SU-DHL-6 (cell line): ENCODE data around the gene CACNA2D1.

Experiments used
- H2AFZ ChIP-seq: fragments of 200-600 bp; sonication (generic); 2 replicates; pipeline ENCODE4 v1.6.1; 2014; ENCODE audit warnings: low read depth, mild to moderate bottlenecking, moderate library complexity, mixed read lengths, antibody characterized with exemption, low read length; ENCODE audit not compliant: severe bottlenecking
- H3F3A ChIP-seq: fragments of 200-600 bp; shearing (Covaris generic); 2 replicates; pipeline ENCODE4 v1.6.0; 2016; ENCODE audit warnings: antibody characterized with exemption, mild to moderate bottlenecking; ENCODE audit not compliant: insufficient read depth
- H3K27ac ChIP-seq: fragments of 200-600 bp; sonication (generic); 2 replicates; pipeline ENCODE4 v1.5.1; 2016; ENCODE audit warnings: low read depth, mild to moderate bottlenecking, low read length, moderate library complexity, mixed read lengths
- H3K27me3 ChIP-seq: fragments of 200-600 bp; sonication (generic), shearing (Covaris generic); 2 replicates; pipeline ENCODE4 v1.6.0; 2014; ENCODE audit warnings: mild to moderate bottlenecking, low read length
- H3K36me3 ChIP-seq: fragments of 200-600 bp; sonication (generic); 2 replicates; pipeline ENCODE4 v1.6.1; 2014; ENCODE audit warnings: mild to moderate bottlenecking, low read length, mixed read lengths
- H3K4me2 ChIP-seq: fragments of 300-600, 200-600 bp; shearing (Covaris generic), sonication (generic); 2 replicates; pipeline ENCODE4 v1.6.0; 2014; ENCODE audit warnings: low read length, low read depth, mild to moderate bottlenecking; ENCODE audit not compliant: poor library complexity, severe bottlenecking
- H3K4me3 ChIP-seq: fragments of 200-600 bp; sonication (generic); 2 replicates; pipeline ENCODE4 v1.5.1; 2014; ENCODE audit warnings: antibody characterized with exemption, low read length, mild to moderate bottlenecking, mixed read lengths; ENCODE audit not compliant: insufficient read depth, poor library complexity, severe bottlenecking
- H3K79me2 ChIP-seq: fragments of 200-600 bp; sonication (generic); 2 replicates; pipeline ENCODE4 v1.6.1; 2014; ENCODE audit warnings: mild to moderate bottlenecking, low read length, moderate library complexity; ENCODE audit not compliant: insufficient read depth
- H3K9ac ChIP-seq: fragments of 200-600 bp; sonication (generic); 2 replicates; pipeline ENCODE4 v1.7.0; 2014; ENCODE audit warnings: mild to moderate bottlenecking, low read length
- H3K9me2 ChIP-seq: fragments of 200-600 bp; sonication (generic); replicated peaks from 2 replicates; pipeline ENCODE4 v1.6.1; 2014; ENCODE audit warnings: low read length; ENCODE audit not compliant: insufficient read depth
- H3K9me3 ChIP-seq: fragments of 200-600 bp; sonication (generic); 2 replicates; pipeline ENCODE4 v1.6.1; 2014; ENCODE audit warnings: low read length, mixed read lengths; ENCODE audit not compliant: insufficient read depth
- H4K20me1 ChIP-seq: fragments of 200-600 bp; sonication (generic); 2 replicates; pipeline ENCODE4 v1.6.1; 2014; ENCODE audit warnings: low read depth, mild to moderate bottlenecking, antibody characterized with exemption, low read length, moderate library complexity, mixed read lengths
- EZH2phosphoT487 ChIP-seq: fragments of 200-600 bp; sonication (generic), shearing (Covaris generic); conservative IDR thresholded peaks from 2 replicates; pipeline ENCODE4 v1.6.1; 2018; ENCODE audit warnings: mild to moderate bottlenecking, antibody characterized with exemption, low read length, moderate library complexity, mixed read lengths
- TF ChIP-seq, protein P1 (sequence below): fragments of 200-600 bp; sonication (generic); IDR thresholded peaks from one replicate; pipeline ENCODE4 v1.5.1; 2017; ENCODE audit warnings: antibody characterized with exemption, mild to moderate bottlenecking, low read length, moderate library complexity; ENCODE audit not compliant: insufficient read depth, poor library complexity, severe bottlenecking

CACNA2D1 gene

GRCh38 chr7:82345886-82346285 is 97.7 kb downstream of the CACNA2D1 start:
- no peak overlapping the region for H3K4me3 ChIP-seq
- TF ChIP-seq, protein P1, sequence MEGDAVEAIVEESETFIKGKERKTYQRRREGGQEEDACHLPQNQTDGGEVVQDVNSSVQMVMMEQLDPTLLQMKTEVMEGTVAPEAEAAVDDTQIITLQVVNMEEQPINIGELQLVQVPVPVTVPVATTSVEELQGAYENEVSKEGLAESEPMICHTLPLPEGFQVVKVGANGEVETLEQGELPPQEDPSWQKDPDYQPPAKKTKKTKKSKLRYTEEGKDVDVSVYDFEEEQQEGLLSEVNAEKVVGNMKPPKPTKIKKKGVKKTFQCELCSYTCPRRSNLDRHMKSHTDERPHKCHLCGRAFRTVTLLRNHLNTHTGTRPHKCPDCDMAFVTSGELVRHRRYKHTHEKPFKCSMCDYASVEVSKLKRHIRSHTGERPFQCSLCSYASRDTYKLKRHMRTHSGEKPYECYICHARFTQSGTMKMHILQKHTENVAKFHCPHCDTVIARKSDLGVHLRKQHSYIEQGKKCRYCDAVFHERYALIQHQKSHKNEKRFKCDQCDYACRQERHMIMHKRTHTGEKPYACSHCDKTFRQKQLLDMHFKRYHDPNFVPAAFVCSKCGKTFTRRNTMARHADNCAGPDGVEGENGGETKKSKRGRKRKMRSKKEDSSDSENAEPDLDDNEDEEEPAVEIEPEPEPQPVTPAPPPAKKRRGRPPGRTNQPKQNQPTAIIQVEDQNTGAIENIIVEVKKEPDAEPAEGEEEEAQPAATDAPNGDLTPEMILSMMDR = no peak
- no peak for TF ChIP-seq EZH2phosphoT487
- no peaks in the 10 kb centered on the region for H3K36me3 ChIP-seq
- no peaks in the 10 kb centered on the region for H4K20me1 ChIP-seq
- H2AFZ ChIP-seq = no peak overlapping the region
- H3K79me2 ChIP-seq = no peaks in the 10 kb centered on the region
- no peak overlapping the region for H3K4me2 ChIP-seq
- no peaks in the 10 kb centered on the region for H3K9me2 ChIP-seq
- H3K27ac ChIP-seq = no peak overlapping the region
- no peak overlapping the region for H3K9ac ChIP-seq
- H3K9me3 ChIP-seq = no peaks in the 10 kb centered on the region
- no peaks in the 10 kb centered on the region; the same call in 1 of the 2 replicates for H3K27me3 ChIP-seq
- H3F3A ChIP-seq = no peaks in the 10 kb centered on the region

DNA sequence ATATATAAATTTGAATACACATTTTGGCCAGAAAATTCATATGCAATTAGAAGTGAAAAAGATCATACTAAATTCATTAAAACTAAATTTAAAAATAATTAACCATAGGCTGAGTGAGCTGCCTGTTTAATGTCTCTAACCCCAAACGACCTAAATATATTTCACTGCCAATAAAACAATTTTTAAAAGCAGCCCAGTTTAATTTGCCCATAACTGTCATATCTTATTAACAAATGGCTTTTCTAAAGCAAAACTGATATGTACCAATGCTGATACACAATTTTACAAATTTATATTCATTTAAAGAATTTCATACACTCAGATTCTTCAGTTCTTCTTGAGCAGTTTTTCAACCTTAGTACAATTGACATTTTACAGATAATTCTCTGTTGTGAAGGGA is 99.9 kb downstream of the CACNA2D1 start:
- no peaks in the 10 kb centered on the region for H3K9me2 ChIP-seq
- no peaks in the 10 kb centered on the region for H4K20me1 ChIP-seq
- no peaks in the 10 kb centered on the region for H3K36me3 ChIP-seq
- H3K27me3 ChIP-seq = no peaks in the 10 kb centered on the region; the same call in 1 of the 2 replicates
- H3K27ac ChIP-seq = no peak overlapping the region
- TF ChIP-seq EZH2phosphoT487 = no peak
- TF ChIP-seq, protein P1 = no peak
- no peak overlapping the region for H3K4me2 ChIP-seq
- H2AFZ ChIP-seq = no peak overlapping the region
- no peak overlapping the region for H3K4me3 ChIP-seq
- no peaks in the 10 kb centered on the region for H3K9me3 ChIP-seq
- no peak overlapping the region for H3K9ac ChIP-seq
- H3K79me2 ChIP-seq = no peaks in the 10 kb centered on the region
- H3F3A ChIP-seq = no peaks in the 10 kb centered on the region

DNA sequence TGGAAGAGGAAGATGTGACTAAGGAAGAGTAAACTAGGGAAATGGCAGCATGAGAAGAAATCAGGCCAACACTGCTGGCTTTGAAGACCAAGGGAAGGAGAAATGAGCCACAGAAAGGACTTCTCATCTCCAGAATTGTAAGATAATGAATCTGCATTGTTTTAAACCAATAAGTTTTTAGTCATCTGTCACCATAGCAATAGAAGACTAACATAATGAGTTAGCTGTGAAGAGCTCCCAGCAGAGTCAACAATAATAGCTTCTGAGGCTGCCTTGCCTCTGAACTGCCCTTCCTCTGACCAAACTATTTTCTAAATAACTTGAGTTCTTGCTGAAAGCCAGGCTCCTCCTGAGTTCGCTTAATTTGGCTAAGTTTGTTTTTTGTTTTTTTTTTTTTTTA is 103.6 kb downstream of the CACNA2D1 start:
- no peak overlapping the region for H3K4me3 ChIP-seq
- no peaks in the 10 kb centered on the region for H3K36me3 ChIP-seq
- H4K20me1 ChIP-seq = no peaks in the 10 kb centered on the region
- H3K9ac ChIP-seq = no peak overlapping the region
- H3K27me3 ChIP-seq = no peaks in the 10 kb centered on the region; the same call in 1 of the 2 replicates
- 0 out of 2 replicates have a peak, but pooled peaks cover 4% of the 10 kb centered on the region for H3K9me2 ChIP-seq
- no peak overlapping the region for H2AFZ ChIP-seq
- no peak for TF ChIP-seq EZH2phosphoT487
- TF ChIP-seq, protein P1 = no peak
- H3F3A ChIP-seq = no peaks in the 10 kb centered on the region
- H3K27ac ChIP-seq = no peak overlapping the region
- H3K79me2 ChIP-seq = no peaks in the 10 kb centered on the region
- no peak overlapping the region for H3K4me2 ChIP-seq
- no peaks in the 10 kb centered on the region for H3K9me3 ChIP-seq
